Omental fat pad (tissue), 4 donors: Measurements from ENCODE around the gene SLC16A8. TPM values are rescaled to one million over a fixed set of nuclear protein-coding genes. Genes with fewer than 3 reads are reported as not detected.

ENCODE experiments used
- ATAC-seq: fragments of 150-250 bp; one replicate; pipeline ENCODE4 v1.9.1; 2016; ENCODE audit warnings: mild to moderate bottlenecking, moderate library complexity; ENCODE audit not compliant: low FRiP score
- DNase-seq: peaks from one replicate; pipeline ENCODE4 v3.0.0-alpha.2; 2019; ENCODE audit warnings: low spot score
- total RNA-seq, 4 donors: library from RNA; depleted of rRNA; stranded (reverse); fragments of >200 nt; gene quantifications; one replicate each; pipeline ENCODE4 v1.1.0, GENCODE V29; 2016
- TF ChIP-seq, protein P1 (sequence below), 3 donors: fragments of 450-650 bp; IDR thresholded peaks; one replicate each; pipeline ENCODE4 v1.5.1; 2016 to 2017; ENCODE audit warnings: antibody characterized with exemption in 3 of 3, mild to moderate bottlenecking in 3 of 3, moderate library complexity in 2 of 3

The SLC16A8 gene
- total RNA-seq, 4 donors from 2014 or later = 0.24 to 3.2 (median 0.88) TPM

GRCh38 chr22:38075961-38076360, 8.0 kb downstream of the SLC16A8 start:
- DNase-seq (no peak), ATAC-seq (no peak)
- TF ChIP-seq, protein P1, sequence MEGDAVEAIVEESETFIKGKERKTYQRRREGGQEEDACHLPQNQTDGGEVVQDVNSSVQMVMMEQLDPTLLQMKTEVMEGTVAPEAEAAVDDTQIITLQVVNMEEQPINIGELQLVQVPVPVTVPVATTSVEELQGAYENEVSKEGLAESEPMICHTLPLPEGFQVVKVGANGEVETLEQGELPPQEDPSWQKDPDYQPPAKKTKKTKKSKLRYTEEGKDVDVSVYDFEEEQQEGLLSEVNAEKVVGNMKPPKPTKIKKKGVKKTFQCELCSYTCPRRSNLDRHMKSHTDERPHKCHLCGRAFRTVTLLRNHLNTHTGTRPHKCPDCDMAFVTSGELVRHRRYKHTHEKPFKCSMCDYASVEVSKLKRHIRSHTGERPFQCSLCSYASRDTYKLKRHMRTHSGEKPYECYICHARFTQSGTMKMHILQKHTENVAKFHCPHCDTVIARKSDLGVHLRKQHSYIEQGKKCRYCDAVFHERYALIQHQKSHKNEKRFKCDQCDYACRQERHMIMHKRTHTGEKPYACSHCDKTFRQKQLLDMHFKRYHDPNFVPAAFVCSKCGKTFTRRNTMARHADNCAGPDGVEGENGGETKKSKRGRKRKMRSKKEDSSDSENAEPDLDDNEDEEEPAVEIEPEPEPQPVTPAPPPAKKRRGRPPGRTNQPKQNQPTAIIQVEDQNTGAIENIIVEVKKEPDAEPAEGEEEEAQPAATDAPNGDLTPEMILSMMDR (IDR thresholded peaks at IDR 0.05) = no peak

GRCh38 chr22:38075105-38075825, 8.7 kb downstream of the SLC16A8 start:
- TF ChIP-seq, protein P1 (IDR thresholded peaks at IDR 0.05) = no peak
- DNase-seq (no peak), ATAC-seq (no peak)

DNA sequence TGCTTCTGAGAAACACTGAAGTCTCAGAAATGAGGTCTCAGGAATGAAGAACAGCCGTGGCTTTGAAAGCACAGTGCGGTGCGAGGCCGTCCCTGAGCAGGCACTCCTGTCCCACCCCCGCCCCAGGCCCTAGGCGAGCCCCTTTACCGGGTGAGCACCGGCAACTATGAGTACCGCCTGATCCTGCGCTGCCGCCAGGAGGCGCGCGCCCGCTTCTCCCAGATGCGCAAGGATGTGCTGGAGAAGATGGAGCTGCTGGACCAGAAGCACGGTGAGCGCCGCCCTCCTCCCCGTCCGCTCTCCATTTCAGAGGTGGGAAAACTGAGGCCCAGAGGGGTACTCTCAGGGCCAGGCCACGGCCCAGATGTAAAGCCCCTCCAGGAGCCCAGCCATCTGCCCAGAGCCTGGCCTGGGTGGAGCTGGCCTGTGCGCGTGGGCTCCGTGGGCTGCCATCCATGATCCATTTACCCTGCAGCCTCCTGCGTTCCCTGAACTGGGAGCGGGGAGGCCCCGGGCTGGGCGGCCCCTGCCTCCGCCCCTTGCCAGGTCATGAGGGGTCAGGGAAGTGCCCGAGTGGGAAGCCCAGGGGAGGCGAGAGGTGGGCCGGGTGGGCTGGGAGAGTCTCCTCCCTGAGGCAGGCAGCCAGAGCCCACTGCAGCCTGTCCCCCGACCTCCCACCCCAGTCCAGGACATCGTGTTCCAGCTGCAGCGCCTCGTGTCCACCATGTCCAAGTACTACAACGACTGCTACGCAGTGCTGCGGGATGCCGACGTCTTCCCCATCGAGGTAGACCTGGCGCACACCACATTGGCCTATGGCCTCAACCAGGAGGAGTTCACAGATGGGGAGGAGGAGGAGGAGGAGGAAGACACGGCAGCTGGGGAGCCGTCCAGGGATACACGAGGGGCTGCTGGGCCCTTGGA, 9.5 kb downstream of the SLC16A8 start:
- TF ChIP-seq, protein P1 (IDR thresholded peaks at IDR 0.05) = no peak
- ATAC-seq (no peak), DNase-seq (no peak)

GRCh38 chr22:38073150-38074130, 10.5 kb downstream of the SLC16A8 start:
- TF ChIP-seq, protein P1 (IDR thresholded peaks at IDR 0.05) = no peak
- DNase-seq (no peak), ATAC-seq (no peak)

DNA sequence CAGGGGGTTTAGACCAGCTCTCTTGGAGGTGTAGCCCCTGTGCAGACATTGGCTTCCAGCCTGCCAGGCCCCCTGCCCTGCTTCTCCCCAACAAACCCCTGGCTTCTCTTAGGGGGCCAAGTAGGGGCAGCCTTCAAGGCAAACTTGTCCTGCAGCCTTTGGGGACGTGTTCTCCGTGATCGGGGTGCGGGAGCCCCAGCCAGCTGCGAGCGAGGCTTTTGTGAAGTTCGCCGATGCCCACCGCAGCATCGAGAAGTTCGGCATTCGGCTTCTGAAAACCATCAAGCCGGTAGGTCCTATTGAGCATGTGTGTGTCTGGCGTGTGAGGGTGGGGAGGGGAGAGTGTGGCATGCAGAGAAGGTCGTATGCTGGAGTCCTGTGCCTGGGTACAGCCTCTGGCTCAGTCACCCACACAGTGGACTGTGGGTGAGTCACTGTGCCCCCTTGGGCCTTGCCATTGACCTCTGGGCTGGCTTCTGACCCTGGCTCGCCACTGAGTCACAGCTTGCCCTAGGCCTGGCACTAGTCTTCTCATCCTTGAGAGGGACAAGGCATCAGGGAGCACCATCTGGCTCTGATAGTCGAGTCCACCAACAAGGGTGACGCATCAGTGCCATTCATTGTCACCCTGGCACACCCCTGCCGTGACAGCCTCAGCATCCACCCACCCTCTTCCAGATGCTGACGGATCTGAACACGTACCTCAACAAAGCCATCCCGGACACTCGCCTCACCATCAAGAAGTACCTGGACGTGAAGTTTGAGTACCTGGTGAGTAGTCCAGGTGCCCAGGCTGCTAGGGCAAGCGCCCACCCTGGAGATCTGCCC, 11.4 kb downstream of the SLC16A8 start:
- no peak for ATAC-seq
- TF ChIP-seq, protein P1 (IDR thresholded peaks at IDR 0.05) = no peak
- no peak for DNase-seq
